ENCODE data around the gene NUDT17.
"Not testable (repeated sequence)": the region's sequence is repeated elsewhere in the genome, so short reads cannot be mapped to it uniquely, and the experiment has no call there.

GRCh38 chr1:145830810-145831209 lies 14.6 kb upstream of the NUDT17 start:
- TF ChIP-seq CTCF, POLR2A (IDR thresholded peaks at IDR 0.05): not testable (repeated sequence)
